Hepatocyte (in vitro differentiated cells): Measurements from ENCODE around the gene SPOCD1. TPM values are rescaled to one million over a fixed set of nuclear protein-coding genes. Genes with fewer than 3 reads are reported as not detected.

Experiments used
- DNase-seq: peaks from one replicate; pipeline ENCODE4 v3.0.0-alpha.2; 2016; ENCODE audit warnings: low spot score
- H2AFZ ChIP-seq: fragments of 200-600 bp; sonication (generic); 2 replicates; pipeline ENCODE4 v1.6.0; 2016; ENCODE audit warnings: antibody characterized with exemption, mild to moderate bottlenecking
- H3K27ac ChIP-seq: fragments of 200-600 bp; sonication (generic); 2 replicates; pipeline ENCODE4 v1.5.1; 2016; ENCODE audit warnings: mild to moderate bottlenecking
- H3K27me3 ChIP-seq: fragments of 200-600 bp; sonication (generic); 2 replicates; pipeline ENCODE4 v1.6.1; 2016
- H3K36me3 ChIP-seq: fragments of 200-600 bp; sonication (generic); replicated peaks from 2 replicates; pipeline ENCODE4 v1.5.1; 2016; ENCODE audit warnings: low read depth; ENCODE audit not compliant: insufficient read depth
- H3K4me1 ChIP-seq: fragments of 200-600 bp; sonication (generic); 2 replicates; pipeline ENCODE4 v1.5.1; 2016; ENCODE audit warnings: mild to moderate bottlenecking, moderate library complexity; ENCODE audit not compliant: insufficient read depth
- H3K4me2 ChIP-seq: fragments of 200-600 bp; sonication (generic); 2 replicates; pipeline ENCODE4 v1.6.0; 2016
- H3K4me3 ChIP-seq: fragments of 200-600 bp; sonication (generic); 2 replicates; pipeline ENCODE4 v1.5.1; 2016; ENCODE audit warnings: mild to moderate bottlenecking
- H3K79me2 ChIP-seq: fragments of 200-600 bp; sonication (generic); 2 replicates; pipeline ENCODE4 v1.6.0; 2017; ENCODE audit warnings: mild to moderate bottlenecking
- H3K9me2 ChIP-seq: fragments of 200-600 bp; sonication (generic); replicated peaks from 2 replicates; pipeline ENCODE4 v1.6.0; 2017; ENCODE audit warnings: mild to moderate bottlenecking; ENCODE audit not compliant: insufficient read depth
- H3K9me3 ChIP-seq: fragments of 200-600 bp; sonication (generic); 2 replicates; pipeline ENCODE4 v1.5.1; 2016; ENCODE audit warnings: low read depth, mild to moderate bottlenecking
- H4K20me1 ChIP-seq: fragments of 200-600 bp; sonication (generic); 2 replicates; pipeline ENCODE4 v1.6.0; 2016; ENCODE audit warnings: mild to moderate bottlenecking; ENCODE audit not compliant: insufficient read depth, poor library complexity, severe bottlenecking
- EZH2 ChIP-seq: fragments of 200-600 bp; sonication (generic); IDR thresholded peaks from 2 replicates; pipeline ENCODE4 v1.6.1; 2016; ENCODE audit warnings: antibody characterized with exemption, mild to moderate bottlenecking, borderline replicate concordance
- EZH2phosphoT487 ChIP-seq: fragments of 200-600 bp; sonication (generic); IDR thresholded peaks from one replicate; pipeline ENCODE4 v1.6.1; 2018; ENCODE audit warnings: antibody characterized with exemption, mild to moderate bottlenecking, low read depth, moderate library complexity; ENCODE audit not compliant: unreplicated experiment, severe bottlenecking
- WGBS: methylation state at CpG from one replicate; pipeline ENCODE4 v1.1.6; 2016; ENCODE audit warnings: low lambda C conversion rate; ENCODE audit errors: missing lambda C conversion rate; 5-methylcytosine and 5-hydroxymethylcytosine counted together
- polyA plus RNA-seq: library from polyadenylated mRNA; unstranded; fragments of >200 nt; fragmentation: Nextera tagmentation; extraction: Ambion mirVana; gene quantifications from 2 replicates; pipeline ENCODE4 v1.2.1, GENCODE V29; 2016
- total RNA-seq: library from RNA; depleted of rRNA; stranded (reverse); fragments of >200 nt; gene quantifications from 2 replicates; pipeline ENCODE4 v1.2.3, GENCODE V29; 2014
- TF ChIP-seq, protein P1 (sequence below): fragments of 200-600 bp; sonication (generic); IDR thresholded peaks from 2 replicates; pipeline ENCODE4 v1.5.1; 2016; ENCODE audit warnings: antibody characterized with exemption, mild to moderate bottlenecking; ENCODE audit not compliant: poor library complexity

SPOCD1 gene
- total and polyA plus RNA-seq, 2 experiments from 2014 or later: 1.4 to 2.8 TPM

DNA sequence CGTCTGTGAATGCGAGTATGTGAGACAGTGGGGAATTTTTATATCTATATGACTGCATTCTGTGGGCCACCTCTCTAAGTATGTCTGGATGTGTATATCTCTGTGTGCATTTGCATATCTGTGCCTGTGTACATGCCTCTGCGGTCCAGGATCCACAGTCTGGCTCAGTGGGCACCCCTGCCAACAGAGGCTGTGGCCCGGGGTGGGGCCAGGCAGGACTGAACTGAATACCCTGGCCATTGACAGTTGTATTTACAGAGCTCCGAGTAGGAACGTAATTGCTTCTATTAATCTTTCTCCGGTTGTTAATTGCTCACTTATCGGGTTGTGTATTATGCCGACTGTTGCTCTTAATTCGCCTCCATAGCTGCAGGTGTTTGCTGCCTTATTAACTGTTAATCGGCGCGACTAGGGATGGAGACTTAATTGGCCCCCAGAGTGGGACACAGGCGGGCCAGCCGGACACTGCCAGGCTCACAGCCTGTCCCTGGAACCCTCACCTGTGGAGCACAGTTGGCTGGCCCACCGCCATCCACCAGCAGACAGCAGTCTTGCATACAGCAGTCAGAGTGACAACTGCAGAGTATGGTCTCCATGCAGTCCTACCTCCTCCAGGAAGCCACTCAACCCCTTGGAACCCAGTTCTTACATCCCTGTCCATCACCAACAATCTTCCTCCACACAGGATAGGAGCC is 29.3 kb downstream of the SPOCD1 start:
- H3K4me1 ChIP-seq: peaks cover 15% of the 10 kb centered on the region
- no peak overlapping the region for H3K27ac ChIP-seq
- TF ChIP-seq EZH2 (no peak), EZH2phosphoT487 (no peak)
- TF ChIP-seq, protein P1, sequence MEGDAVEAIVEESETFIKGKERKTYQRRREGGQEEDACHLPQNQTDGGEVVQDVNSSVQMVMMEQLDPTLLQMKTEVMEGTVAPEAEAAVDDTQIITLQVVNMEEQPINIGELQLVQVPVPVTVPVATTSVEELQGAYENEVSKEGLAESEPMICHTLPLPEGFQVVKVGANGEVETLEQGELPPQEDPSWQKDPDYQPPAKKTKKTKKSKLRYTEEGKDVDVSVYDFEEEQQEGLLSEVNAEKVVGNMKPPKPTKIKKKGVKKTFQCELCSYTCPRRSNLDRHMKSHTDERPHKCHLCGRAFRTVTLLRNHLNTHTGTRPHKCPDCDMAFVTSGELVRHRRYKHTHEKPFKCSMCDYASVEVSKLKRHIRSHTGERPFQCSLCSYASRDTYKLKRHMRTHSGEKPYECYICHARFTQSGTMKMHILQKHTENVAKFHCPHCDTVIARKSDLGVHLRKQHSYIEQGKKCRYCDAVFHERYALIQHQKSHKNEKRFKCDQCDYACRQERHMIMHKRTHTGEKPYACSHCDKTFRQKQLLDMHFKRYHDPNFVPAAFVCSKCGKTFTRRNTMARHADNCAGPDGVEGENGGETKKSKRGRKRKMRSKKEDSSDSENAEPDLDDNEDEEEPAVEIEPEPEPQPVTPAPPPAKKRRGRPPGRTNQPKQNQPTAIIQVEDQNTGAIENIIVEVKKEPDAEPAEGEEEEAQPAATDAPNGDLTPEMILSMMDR: no peak
- H3K4me3 ChIP-seq: no peak overlapping the region
- DNase-seq: no peak
- H3K27me3 ChIP-seq: no peaks in the 10 kb centered on the region
- 95% methylated on average over 16 of the region's 16 CpGs for WGBS
- no peak overlapping the region for H2AFZ ChIP-seq
- H4K20me1 ChIP-seq: no peaks in the 10 kb centered on the region
- H3K4me2 ChIP-seq: no peak overlapping the region
- no peaks in the 10 kb centered on the region for H3K9me2 ChIP-seq
- H3K79me2 ChIP-seq: no peaks in the 10 kb centered on the region
- H3K9me3 ChIP-seq: no peaks in the 10 kb centered on the region
- H3K36me3 ChIP-seq: no peaks in the 10 kb centered on the region

DNA sequence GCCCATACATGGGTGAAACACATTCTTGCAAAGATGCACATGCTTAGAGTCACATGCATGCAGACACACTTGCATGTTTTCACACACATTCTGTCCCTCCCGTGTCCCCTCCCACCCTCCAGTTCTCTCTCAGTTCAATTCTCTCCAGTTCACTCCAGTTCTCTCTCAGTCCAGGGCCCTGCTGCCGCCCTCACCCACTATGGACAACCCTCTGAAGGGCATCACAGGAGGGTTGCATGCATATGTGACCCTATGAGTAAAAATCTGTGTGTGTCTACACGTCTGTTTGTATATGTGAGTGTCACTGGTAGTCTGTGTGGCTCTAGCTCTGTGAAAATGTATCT is 29.9 kb downstream of the SPOCD1 start:
- H3K36me3 ChIP-seq: no peaks in the 10 kb centered on the region
- H3K79me2 ChIP-seq: no peaks in the 10 kb centered on the region
- no peak overlapping the region for H3K4me3 ChIP-seq
- TF ChIP-seq EZH2 (no peak), EZH2phosphoT487 (no peak)
- TF ChIP-seq, protein P1: no peak
- H3K27ac ChIP-seq: no peak overlapping the region
- DNase-seq: no peak
- 77% methylated on average over 3 of the region's 3 CpGs for WGBS
- no peaks in the 10 kb centered on the region for H3K27me3 ChIP-seq
- H4K20me1 ChIP-seq: no peaks in the 10 kb centered on the region
- no peak overlapping the region for H3K4me2 ChIP-seq
- peaks cover 21% of the 10 kb centered on the region for H3K4me1 ChIP-seq
- no peaks in the 10 kb centered on the region for H3K9me3 ChIP-seq
- H2AFZ ChIP-seq: no peak overlapping the region
- no peaks in the 10 kb centered on the region for H3K9me2 ChIP-seq

DNA sequence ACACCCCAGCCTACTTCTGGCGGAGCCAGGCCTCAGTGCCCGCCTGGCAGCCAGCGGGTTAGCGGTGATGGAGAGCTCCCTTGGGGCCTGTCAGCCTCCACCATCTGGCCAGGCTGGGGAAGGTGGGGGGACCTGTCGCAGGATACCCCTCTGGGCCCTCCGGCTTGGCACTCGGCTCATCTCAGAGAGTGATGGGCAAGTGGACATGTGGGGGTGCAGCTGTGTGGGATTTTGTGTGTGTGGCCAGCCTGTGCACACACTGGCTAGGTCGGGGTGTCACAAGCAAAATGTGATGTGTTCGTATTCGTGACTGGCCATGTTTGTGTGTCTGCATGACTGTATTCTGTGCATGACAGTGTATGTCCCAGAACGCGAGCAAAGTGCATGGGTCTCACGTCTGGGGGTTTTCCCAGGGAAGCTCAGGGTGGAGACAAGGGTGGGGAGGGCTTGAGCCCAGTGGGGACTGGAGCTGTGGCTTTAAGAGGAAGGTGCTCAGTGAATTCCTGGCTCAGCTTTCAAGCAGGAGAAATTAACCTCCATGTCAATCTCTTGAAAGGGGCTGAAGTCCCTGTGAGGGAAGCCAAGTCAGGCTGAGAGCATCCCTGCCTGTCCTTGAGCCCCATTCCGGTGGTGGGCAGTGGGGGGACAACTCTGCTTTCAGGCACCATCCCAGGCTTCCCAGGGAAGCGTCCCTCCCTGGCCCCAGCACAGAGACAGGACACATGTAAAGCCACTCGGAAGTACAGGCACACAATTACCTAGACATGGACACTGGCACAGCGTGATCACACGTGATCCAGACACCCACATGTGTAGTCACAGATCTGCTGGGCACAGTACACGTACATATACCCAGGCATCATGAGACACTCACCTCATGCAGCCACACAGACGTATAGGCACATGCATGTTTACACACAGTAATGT is 30.5 kb downstream of the SPOCD1 start:
- Histone ChIP-seq H3K4me2 (no peak overlapping the region), H3K36me3 (no peaks in the 10 kb centered on the region)
- whole genome bisulfite sequencing: 85% methylated on average over 18 of the region's 20 CpGs

More for the DNA sequence above, 30.5 kb downstream of the SPOCD1 start:
- H3K4me1 ChIP-seq: peaks cover 22% of the 10 kb centered on the region
- H3K27ac ChIP-seq: no peak overlapping the region
- H3K27me3 ChIP-seq: no peaks in the 10 kb centered on the region
- H4K20me1 ChIP-seq: no peaks in the 10 kb centered on the region
- no peak for DNase-seq
- H3K9me2 ChIP-seq: no peaks in the 10 kb centered on the region
- no peaks in the 10 kb centered on the region for H3K79me2 ChIP-seq
- H3K4me3 ChIP-seq: no peak overlapping the region
- TF ChIP-seq, protein P1: no peak
- TF ChIP-seq EZH2phosphoT487: no peak
- TF ChIP-seq EZH2: no peak
- no peak overlapping the region for H2AFZ ChIP-seq
- no peaks in the 10 kb centered on the region for H3K9me3 ChIP-seq
